ENCODE measurements around the gene CHD5.

CHD5 gene

GRCh38 chr1:6177681-6178380, 2.3 kb downstream of the CHD5 start:
- no peak for DNase-seq (ENCODE audit: low read depth)
- no peak overlapping the region for H3K4me3 ChIP-seq (ENCODE audit: low read depth, low read length)

- H3K4me3 ChIP-seq (ENCODE audit: low read depth, low read length), result no peak overlapping the region
- no peak for DNase-seq (ENCODE audit: low read depth)
These were observed 3.3 kb downstream of the CHD5 start for GRCh38 chr1:6176779-6177178.

GRCh38 chr1:6175411-6175828, 4.7 kb downstream of the CHD5 start:
- DNase-seq (ENCODE audit: low read depth), result no peak

GRCh38 chr1:6174621-6175410, 5.3 kb downstream of the CHD5 start:
- H3K4me3 ChIP-seq (ENCODE audit: low read depth, low read length), result no peak overlapping the region
- no peak for DNase-seq (ENCODE audit: low read depth)

More at GRCh38 chr1:6175411-6175828, 4.7 kb downstream of the CHD5 start:
- H3K4me3 ChIP-seq (ENCODE audit: low read depth, low read length), result no peak overlapping the region

- no peak overlapping the region for H3K4me3 ChIP-seq (ENCODE audit: low read depth, low read length)
- DNase-seq (ENCODE audit: low read depth), result no peak
These were observed 7.6 kb downstream of the CHD5 start for GRCh38 chr1:6172549-6172948.

- no peak for DNase-seq (ENCODE audit: low read depth)
- no peak overlapping the region for H3K4me3 ChIP-seq (ENCODE audit: low read depth, low read length)
These were observed 8.5 kb downstream of the CHD5 start for GRCh38 chr1:6171548-6172124.

GRCh38 chr1:6170742-6171201, 9.3 kb downstream of the CHD5 start:
- DNase-seq (ENCODE audit: low read depth), result no peak
- H3K4me3 ChIP-seq (ENCODE audit: low read depth, low read length), result no peak overlapping the region

- no peak overlapping the region for H3K4me3 ChIP-seq (ENCODE audit: low read depth, low read length)
- DNase-seq (ENCODE audit: low read depth), result no peak
These were observed 9.9 kb downstream of the CHD5 start for GRCh38 chr1:6170116-6170741.

GRCh38 chr1:6168947-6169586, 11.1 kb downstream of the CHD5 start:
- H3K4me3 ChIP-seq (ENCODE audit: low read depth, low read length), result no peak overlapping the region
- DNase-seq (ENCODE audit: low read depth), result no peak

- H3K4me3 ChIP-seq (ENCODE audit: low read depth, low read length), result no peak overlapping the region
- no peak for DNase-seq (ENCODE audit: low read depth)
These were observed 12.5 kb downstream of the CHD5 start for GRCh38 chr1:6167391-6168303.

GRCh38 chr1:6166655-6167390, 13.3 kb downstream of the CHD5 start:
- no peak overlapping the region for H3K4me3 ChIP-seq (ENCODE audit: low read depth, low read length)
- no peak for DNase-seq (ENCODE audit: low read depth)

GRCh38 chr1:6166221-6166620, 13.9 kb downstream of the CHD5 start:
- no peak overlapping the region for H3K4me3 ChIP-seq (ENCODE audit: low read depth, low read length)
- no peak for DNase-seq (ENCODE audit: low read depth)

- DNase-seq (ENCODE audit: low read depth), result no peak
- no peak overlapping the region for H3K4me3 ChIP-seq (ENCODE audit: low read depth, low read length)
These were observed 14.6 kb downstream of the CHD5 start for GRCh38 chr1:6165441-6165985.

- no peak for DNase-seq (ENCODE audit: low read depth)
- H3K4me3 ChIP-seq (ENCODE audit: low read depth, low read length), result no peak overlapping the region
These were observed 15.1 kb downstream of the CHD5 start for GRCh38 chr1:6165027-6165426.

- H3K4me3 ChIP-seq (ENCODE audit: low read depth, low read length), result no peak overlapping the region
- DNase-seq (ENCODE audit: low read depth), result no peak
These were observed 16.0 kb downstream of the CHD5 start for GRCh38 chr1:6163973-6164617.

GRCh38 chr1:6163191-6163972, 16.7 kb downstream of the CHD5 start:
- no peak for DNase-seq (ENCODE audit: low read depth)

GRCh38 chr1:6162773-6163172, 17.3 kb downstream of the CHD5 start:
- DNase-seq (ENCODE audit: low read depth), result no peak
- H3K4me3 ChIP-seq (ENCODE audit: low read depth, low read length), result no peak overlapping the region

More at GRCh38 chr1:6163191-6163972, 16.7 kb downstream of the CHD5 start:
- no peak overlapping the region for H3K4me3 ChIP-seq (ENCODE audit: low read depth, low read length)

All from skeletal muscle cell (primary cell).